ENCODE results near the gene CD300LF. TPM values are rescaled to one million over a fixed set of nuclear protein-coding genes. Genes with fewer than 3 reads are reported as not detected.

CD300LF gene
- total and polyA plus RNA-seq, 2 donors (not counting 1 experiment from before 2014, with no cell fraction given), result 0.52 to 1.1 TPM

DNA sequence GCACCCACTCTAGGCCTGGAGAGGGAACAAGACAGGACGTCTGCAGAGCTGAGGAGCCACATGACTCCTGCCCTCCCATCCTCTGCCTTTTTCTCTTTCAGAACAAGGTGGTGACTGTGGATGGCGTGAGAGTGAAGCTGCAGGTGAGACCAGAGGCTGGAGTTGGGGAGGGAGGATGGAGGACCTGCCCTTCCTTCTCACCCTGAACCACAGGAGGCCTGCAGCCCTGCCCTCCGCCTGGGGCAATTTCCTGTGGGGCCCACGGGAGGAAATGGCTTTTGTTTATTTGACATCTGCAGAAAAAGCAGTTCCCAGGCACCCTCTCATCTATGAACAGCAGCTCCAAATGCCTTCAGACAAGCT lies 29.4 kb upstream of the CD300LF start:
- WGBS (ENCODE audit: insufficient coverage), result no CpG with 5 or more reads among the region's 4 CpGs
- Histone ChIP-seq H3K4me3 (ENCODE audit: control extremely low read depth in 1 of 5, extremely low read depth in 1 of 5, insufficient read depth in 1 of 5, low read depth in 2 of 5, low read length in 4 of 5) (peak overlapping the region in 2 of 5 experiments; percentile 21 to 34), H4K20me1 (ENCODE audit: control insufficient read depth, insufficient read depth, low read length, poor library complexity, severe bottlenecking) (no peaks in the 10 kb centered on the region), H3K27ac (ENCODE audit: low read length in 2 of 2) (peak overlapping the region; percentile 42 to 62), H3K79me2 (ENCODE audit: control insufficient read depth, insufficient read depth, low read length) (peaks cover 42% of the 10 kb centered on the region), H3K27me3 (replicated peaks in 1 of 4; ENCODE audit: control extremely low read depth in 1 of 4, control insufficient read depth in 3 of 4, insufficient read depth in 4 of 4, low read length in 3 of 4) (no peaks in the 10 kb centered on the region), H3K4me1 (ENCODE audit: control insufficient read depth in 2 of 2, insufficient read depth in 2 of 2, low read length in 2 of 2) (peaks cover 69 to 82% of the 10 kb centered on the region in 2 donors), H3K9me3 (ENCODE audit: control extremely low read depth in 1 of 3, control insufficient read depth in 2 of 3, insufficient read depth in 1 of 3, low read length in 2 of 3) (no peaks in the 10 kb centered on the region), H3K9ac (ENCODE audit: low read length) (peak overlapping the region; percentile 42), H3K4me2 (replicated peaks; ENCODE audit: low read depth, low read length, poor library complexity, severe bottlenecking) (peak overlapping the region; percentile 80), H2AFZ (ENCODE audit: insufficient read depth, low read depth, low read length, poor library complexity, severe bottlenecking) (peak overlapping the region; percentile 37), H3K36me3 (replicated peaks in 1 of 2; ENCODE audit: control extremely low read depth in 1 of 2, control insufficient read depth in 1 of 2, extremely low read depth in 1 of 2, insufficient read depth in 2 of 2, low read length in 1 of 2) (no peaks in the 10 kb centered on the region)
- Mint-ChIP-seq H3K27me3 (no peaks in the 10 kb centered on the region), H3K4me1 (peaks cover 71% of the 10 kb centered on the region), H3K27ac (peak overlapping the region; percentile 96), H3K9me3 (ENCODE audit: insufficient read depth) (no peaks in the 10 kb centered on the region), H3K4me3 (peak overlapping the region; percentile 82)
- ATAC-seq (ENCODE audit: low read depth) (peak; percentile 56), DNase-seq (peak; percentile 67)
- TF ChIP-seq, protein P1, sequence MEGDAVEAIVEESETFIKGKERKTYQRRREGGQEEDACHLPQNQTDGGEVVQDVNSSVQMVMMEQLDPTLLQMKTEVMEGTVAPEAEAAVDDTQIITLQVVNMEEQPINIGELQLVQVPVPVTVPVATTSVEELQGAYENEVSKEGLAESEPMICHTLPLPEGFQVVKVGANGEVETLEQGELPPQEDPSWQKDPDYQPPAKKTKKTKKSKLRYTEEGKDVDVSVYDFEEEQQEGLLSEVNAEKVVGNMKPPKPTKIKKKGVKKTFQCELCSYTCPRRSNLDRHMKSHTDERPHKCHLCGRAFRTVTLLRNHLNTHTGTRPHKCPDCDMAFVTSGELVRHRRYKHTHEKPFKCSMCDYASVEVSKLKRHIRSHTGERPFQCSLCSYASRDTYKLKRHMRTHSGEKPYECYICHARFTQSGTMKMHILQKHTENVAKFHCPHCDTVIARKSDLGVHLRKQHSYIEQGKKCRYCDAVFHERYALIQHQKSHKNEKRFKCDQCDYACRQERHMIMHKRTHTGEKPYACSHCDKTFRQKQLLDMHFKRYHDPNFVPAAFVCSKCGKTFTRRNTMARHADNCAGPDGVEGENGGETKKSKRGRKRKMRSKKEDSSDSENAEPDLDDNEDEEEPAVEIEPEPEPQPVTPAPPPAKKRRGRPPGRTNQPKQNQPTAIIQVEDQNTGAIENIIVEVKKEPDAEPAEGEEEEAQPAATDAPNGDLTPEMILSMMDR (IDR thresholded peaks at IDR 0.05), result no peak
- ChIA-PET CTCF (interaction anchor here (0.7 to 3.9 kb wide), 13 partner anchors 12 to 217 kb away, joined by 3 to 42 read pairs (median 4); partner anchors contain the start of genes GRIN2C and NAT9), POLR2A (interaction anchor here (1.4 to 1.7 kb wide), 3 partner anchors 34 to 131 kb away, joined by 4 to 12 read pairs (median 6); partner anchors contain the start of genes FDXR and NAT9)
- intact Hi-C loops (cut with micrococcal nuclease), result no loop called here

GRCh38 chr17:74740641-74741387 lies 28.1 kb upstream of the CD300LF start:
- no peak overlapping the region for H2AFZ ChIP-seq (ENCODE audit: insufficient read depth, low read depth, low read length, poor library complexity, severe bottlenecking)
- ATAC-seq (ENCODE audit: low read depth) (no peak), DNase-seq (no peak)
- Mint-ChIP-seq H3K9me3 (ENCODE audit: insufficient read depth) (no peaks in the 10 kb centered on the region), H3K27ac (peak overlapping the region; percentile 72), H3K27me3 (no peaks in the 10 kb centered on the region), H3K4me3 (no peak overlapping the region), H3K4me1 (peaks cover 72% of the 10 kb centered on the region)
- POLR2A ChIA-PET, result interaction anchor here (0.5 to 1.7 kb wide), 3 partner anchors 36 to 1847 kb away, joined by 3 to 12 read pairs (median 4); partner anchors contain the start of genes FDXR and NAT9
- H3K4me1 ChIP-seq (ENCODE audit: control insufficient read depth in 2 of 2, insufficient read depth in 2 of 2, low read length in 2 of 2), result peaks cover 74 to 85% of the 10 kb centered on the region in 2 donors
- peak overlapping the region in 1 of 2 donors; percentile 62 for H3K27ac ChIP-seq (ENCODE audit: low read length in 2 of 2)
- no peaks in the 10 kb centered on the region for H3K27me3 ChIP-seq (replicated peaks in 1 of 4; ENCODE audit: control extremely low read depth in 1 of 4, control insufficient read depth in 3 of 4, insufficient read depth in 4 of 4, low read length in 3 of 4)
- H3K4me2 ChIP-seq (replicated peaks; ENCODE audit: low read depth, low read length, poor library complexity, severe bottlenecking), result peak overlapping the region; percentile 22
- 83% methylated on average over 14 of the region's 17 CpGs for WGBS (ENCODE audit: insufficient coverage)
- H3K79me2 ChIP-seq (ENCODE audit: control insufficient read depth, insufficient read depth, low read length), result peaks cover 42% of the 10 kb centered on the region
- intact Hi-C loops (cut with micrococcal nuclease), result no loop called here
- H3K4me3 ChIP-seq (ENCODE audit: control extremely low read depth in 1 of 5, extremely low read depth in 1 of 5, insufficient read depth in 1 of 5, low read depth in 2 of 5, low read length in 4 of 5), result no peak overlapping the region
- CTCF ChIA-PET, result interaction anchor here (1.0 to 3.9 kb wide), 8 partner anchors 9 to 124 kb away, joined by 3 to 42 read pairs (median 10); partner anchors contain the start of genes GRIN2C and NAT9
- no peak for TF ChIP-seq EZH2 (IDR thresholded peaks at IDR 0.05; ENCODE audit: borderline replicate concordance, insufficient read depth, low read depth, low read length, poor library complexity, severe bottlenecking)
- TF ChIP-seq, protein P1 (IDR thresholded peaks at IDR 0.05), result no peak
- H4K20me1 ChIP-seq (ENCODE audit: control insufficient read depth, insufficient read depth, low read length, poor library complexity, severe bottlenecking), result no peaks in the 10 kb centered on the region
- no peaks in the 10 kb centered on the region for H3K9me3 ChIP-seq (ENCODE audit: control extremely low read depth in 1 of 3, control insufficient read depth in 2 of 3, insufficient read depth in 1 of 3, low read length in 2 of 3)
- no peak overlapping the region for H3K9ac ChIP-seq (ENCODE audit: low read length)
- no peaks in the 10 kb centered on the region for H3K36me3 ChIP-seq (replicated peaks in 1 of 2; ENCODE audit: control extremely low read depth in 1 of 2, control insufficient read depth in 1 of 2, extremely low read depth in 1 of 2, insufficient read depth in 2 of 2, low read length in 1 of 2)

Data from B cell (primary cell).